Measurements from ENCODE around the gene HOXC11.

The HOXC11 gene

DNA sequence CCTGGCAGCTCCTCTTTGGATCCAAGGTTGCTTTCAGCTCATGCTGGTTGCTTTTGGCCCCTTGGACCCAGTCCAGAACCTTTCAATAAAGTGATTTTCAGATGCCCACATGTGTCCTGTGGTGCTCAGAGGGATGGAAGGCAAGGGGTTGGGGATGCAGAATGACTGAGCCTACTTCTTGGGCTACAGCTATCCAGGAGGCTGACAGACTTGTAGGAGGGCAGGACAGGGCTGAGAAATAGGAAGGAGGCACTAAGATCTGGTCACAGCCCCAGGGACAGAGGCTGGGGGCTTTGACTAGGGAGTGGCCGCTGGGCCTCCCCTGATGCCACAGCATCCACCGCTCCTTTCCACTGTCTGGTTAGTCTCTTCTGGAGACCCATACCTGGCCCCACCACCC lies 1.2 kb upstream of the HOXC11 start:
- FAIRE-seq, result no peak
- no peak for DNase-seq (ENCODE audit: insufficient read length)
- TF ChIP-seq POLR2A (IDR thresholded peaks at IDR 0.05; ENCODE audit: low read depth, low read length) (no peak), POLR2AphosphoS5 (IDR thresholded peaks at IDR 0.05; ENCODE audit: low read depth, low read length) (no peak), TAF1 (IDR thresholded peaks at IDR 0.05; ENCODE audit: borderline replicate concordance, low read depth, low read length) (no peak)

DNA sequence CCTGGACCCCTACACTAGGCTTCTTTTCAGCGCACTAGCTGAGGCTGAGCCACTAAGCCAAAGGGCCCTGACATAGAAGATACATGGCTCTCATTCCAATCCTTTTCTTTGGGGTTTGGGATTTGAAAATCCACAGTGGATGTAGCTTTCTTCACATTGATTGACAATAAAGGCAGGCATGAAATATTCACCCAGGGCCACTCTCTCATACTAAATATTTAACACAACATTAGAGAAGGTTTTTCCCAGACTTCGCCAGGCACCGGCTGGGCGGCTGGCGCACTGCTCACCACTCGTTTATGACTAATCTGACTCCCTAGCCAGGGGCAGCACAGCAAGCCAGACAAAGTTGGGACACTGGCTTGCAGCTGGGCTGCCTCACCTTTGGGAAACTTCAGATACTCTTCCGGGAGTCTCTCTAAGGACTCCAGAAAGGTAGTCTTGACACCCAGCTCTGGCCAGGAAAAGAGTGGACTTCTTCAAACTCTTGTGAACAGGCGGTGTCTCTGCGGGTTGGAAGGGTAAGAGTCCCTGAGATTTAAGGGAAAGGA lies 699 bp upstream of the HOXC11 start:
- no peak for DNase-seq (ENCODE audit: insufficient read length)
- no peak for TF ChIP-seq TAF1 (IDR thresholded peaks at IDR 0.05; ENCODE audit: borderline replicate concordance, low read depth, low read length)
- TF ChIP-seq POLR2A (IDR thresholded peaks at IDR 0.05; ENCODE audit: low read depth, low read length), result no peak
- TF ChIP-seq POLR2AphosphoS5 (IDR thresholded peaks at IDR 0.05; ENCODE audit: low read depth, low read length), result no peak
- no peak for FAIRE-seq

DNA sequence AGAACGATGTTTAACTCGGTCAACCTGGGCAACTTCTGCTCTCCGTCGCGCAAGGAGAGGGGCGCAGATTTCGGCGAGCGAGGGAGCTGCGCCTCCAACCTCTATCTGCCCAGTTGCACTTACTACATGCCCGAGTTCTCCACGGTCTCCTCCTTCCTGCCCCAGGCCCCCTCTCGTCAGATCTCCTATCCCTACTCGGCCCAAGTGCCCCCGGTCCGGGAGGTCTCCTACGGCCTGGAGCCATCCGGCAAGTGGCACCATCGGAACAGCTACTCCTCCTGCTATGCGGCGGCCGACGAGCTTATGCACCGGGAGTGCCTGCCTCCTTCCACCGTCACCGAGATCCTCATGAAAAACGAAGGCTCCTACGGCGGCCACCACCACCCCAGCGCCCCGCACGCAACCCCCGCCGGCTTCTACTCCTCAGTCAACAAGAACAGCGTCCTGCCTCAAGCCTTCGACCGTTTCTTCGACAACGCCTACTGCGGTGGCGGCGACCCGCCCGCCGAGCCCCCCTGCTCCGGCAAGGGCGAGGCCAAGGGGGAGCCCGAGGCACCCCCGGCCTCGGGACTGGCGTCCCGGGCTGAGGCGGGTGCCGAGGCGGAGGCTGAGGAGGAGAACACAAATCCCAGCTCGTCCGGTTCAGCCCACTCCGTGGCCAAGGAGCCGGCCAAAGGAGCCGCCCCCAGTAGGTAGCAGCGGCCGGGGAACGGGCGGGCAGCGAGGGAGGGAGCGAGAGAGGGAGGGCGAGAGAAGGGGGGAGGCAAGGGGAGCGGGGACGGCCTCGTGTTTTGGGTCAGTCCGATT lies 513 bp downstream of the HOXC11 start:
- DNase-seq (ENCODE audit: insufficient read length) (no peak), FAIRE-seq (no peak)
- TF ChIP-seq POLR2AphosphoS5 (IDR thresholded peaks at IDR 0.05; ENCODE audit: low read depth, low read length), result no peak
- TF ChIP-seq POLR2A (IDR thresholded peaks at IDR 0.05; ENCODE audit: low read depth, low read length), result no peak
- TF ChIP-seq TAF1 (IDR thresholded peaks at IDR 0.05; ENCODE audit: borderline replicate concordance, low read depth, low read length), result no peak

DNA sequence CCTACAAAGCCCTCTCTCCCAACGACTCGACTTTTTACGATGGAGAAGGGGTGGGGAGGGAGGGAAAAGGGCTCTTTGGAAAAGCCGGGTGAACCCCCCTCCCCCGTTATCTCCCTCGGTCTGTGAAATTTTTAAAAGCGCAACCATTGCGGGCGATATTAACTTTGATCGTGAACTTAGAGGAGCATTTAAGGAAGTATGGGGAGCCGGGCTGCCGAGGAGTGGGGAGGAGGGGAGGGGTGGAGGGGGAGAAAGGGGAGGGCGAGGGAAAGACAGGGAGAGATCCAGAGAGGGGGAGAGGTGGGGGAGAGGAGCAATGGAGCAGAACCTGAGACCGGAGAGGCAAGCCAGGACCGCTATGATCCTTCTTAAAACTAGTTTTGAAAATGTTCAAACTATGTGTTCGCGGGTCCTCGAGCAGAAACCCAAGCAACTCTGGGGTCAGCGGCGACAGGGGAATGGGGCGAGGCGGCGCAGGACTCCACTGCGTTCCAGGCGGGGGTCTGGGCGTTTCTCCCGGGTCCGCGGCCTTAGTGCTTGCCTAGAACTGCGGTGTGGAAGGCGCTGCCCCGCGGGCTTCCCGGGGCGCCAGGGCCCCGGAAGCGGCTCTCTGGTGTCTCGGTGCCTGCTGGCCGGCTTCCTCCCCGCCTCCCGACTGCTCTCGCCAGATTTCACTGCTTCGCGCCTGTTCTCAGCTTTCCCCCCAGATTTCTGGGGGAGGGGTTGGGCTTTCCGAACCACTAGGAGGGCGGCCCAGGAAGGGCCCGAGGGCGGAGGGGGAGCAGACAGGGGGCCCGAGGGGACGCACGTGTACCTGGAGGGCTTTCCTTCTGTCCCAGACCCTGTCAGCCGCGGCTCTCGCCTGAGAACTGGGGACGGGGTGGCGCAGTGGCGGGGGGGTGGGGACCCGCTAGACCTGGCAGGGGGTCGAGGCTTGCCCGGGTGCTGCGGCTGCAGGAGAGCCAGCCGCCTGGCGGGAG lies 1.4 kb downstream of the HOXC11 start, which contains the start of gene HOTAIR:
HOTAIR (minus strand) TSS at position 871 of the 980 bp plus-strand sequence.
- FAIRE-seq, result peak; percentile 73
- peak; percentile 68 for DNase-seq (ENCODE audit: insufficient read length)
- TF ChIP-seq POLR2A (IDR thresholded peaks at IDR 0.05; ENCODE audit: low read depth, low read length), result no peak
- TF ChIP-seq POLR2AphosphoS5 (IDR thresholded peaks at IDR 0.05; ENCODE audit: low read depth, low read length), result no peak
- TF ChIP-seq TAF1 (IDR thresholded peaks at IDR 0.05; ENCODE audit: borderline replicate concordance, low read depth, low read length), result no peak

DNA sequence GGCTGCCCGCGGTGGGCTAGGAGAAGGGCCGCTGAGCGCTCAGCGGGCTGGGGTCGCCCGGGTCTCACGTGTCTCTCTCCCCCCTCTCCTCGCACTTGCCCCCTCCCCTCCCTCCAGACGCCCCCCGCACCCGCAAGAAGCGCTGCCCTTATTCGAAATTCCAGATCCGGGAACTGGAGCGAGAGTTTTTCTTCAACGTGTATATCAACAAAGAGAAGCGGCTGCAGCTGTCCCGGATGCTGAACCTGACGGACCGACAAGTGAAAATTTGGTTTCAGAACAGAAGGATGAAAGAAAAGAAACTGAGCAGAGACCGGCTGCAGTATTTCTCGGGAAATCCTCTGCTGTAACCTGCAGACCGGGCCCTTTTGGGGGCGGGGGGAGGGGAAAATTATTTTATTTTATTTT lies 2.1 kb downstream of the HOXC11 start:
- TF ChIP-seq TAF1 (IDR thresholded peaks at IDR 0.05; ENCODE audit: borderline replicate concordance, low read depth, low read length), result no peak
- TF ChIP-seq POLR2A (IDR thresholded peaks at IDR 0.05; ENCODE audit: low read depth, low read length), result no peak
- no peak for TF ChIP-seq POLR2AphosphoS5 (IDR thresholded peaks at IDR 0.05; ENCODE audit: low read depth, low read length)
- no peak for FAIRE-seq
- no peak for DNase-seq (ENCODE audit: insufficient read length)

DNA sequence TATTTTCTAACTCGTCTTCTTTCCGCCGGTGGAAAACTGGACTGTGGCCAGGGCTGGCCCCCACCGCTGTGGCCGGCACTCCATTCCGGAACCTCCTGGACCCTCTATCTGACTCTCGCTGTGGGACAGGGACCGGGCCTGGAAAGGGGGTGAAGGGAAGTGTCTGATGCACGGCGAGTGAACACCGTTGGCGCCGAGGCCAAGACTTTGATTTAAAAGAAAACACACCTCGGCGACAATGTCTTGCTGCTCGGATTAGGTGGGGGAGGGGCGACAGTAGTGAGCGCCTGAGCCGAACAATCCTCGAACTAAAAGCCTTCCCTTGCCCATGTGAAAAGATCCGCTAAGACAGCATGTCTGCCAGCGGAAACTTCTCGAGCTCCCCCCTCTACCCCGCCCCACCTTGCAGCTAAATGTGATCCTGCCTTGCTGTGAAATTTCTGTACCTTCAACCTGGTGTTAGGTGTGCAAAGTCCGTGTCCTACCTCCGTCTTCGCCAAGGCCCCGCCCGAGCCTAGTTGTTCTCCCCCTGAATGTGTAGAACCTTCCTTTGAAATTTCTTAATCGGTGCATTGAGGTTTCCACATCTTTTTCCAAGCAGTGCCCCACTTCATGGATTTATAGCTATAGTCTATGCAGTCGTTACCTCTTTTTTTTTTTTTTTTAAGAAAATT lies 2.7 kb downstream of the HOXC11 start:
- no peak for FAIRE-seq
- TF ChIP-seq POLR2A (IDR thresholded peaks at IDR 0.05; ENCODE audit: low read depth, low read length) (no peak), POLR2AphosphoS5 (IDR thresholded peaks at IDR 0.05; ENCODE audit: low read depth, low read length) (no peak), TAF1 (IDR thresholded peaks at IDR 0.05; ENCODE audit: borderline replicate concordance, low read depth, low read length) (no peak)
- no peak for DNase-seq (ENCODE audit: insufficient read length)

DNA sequence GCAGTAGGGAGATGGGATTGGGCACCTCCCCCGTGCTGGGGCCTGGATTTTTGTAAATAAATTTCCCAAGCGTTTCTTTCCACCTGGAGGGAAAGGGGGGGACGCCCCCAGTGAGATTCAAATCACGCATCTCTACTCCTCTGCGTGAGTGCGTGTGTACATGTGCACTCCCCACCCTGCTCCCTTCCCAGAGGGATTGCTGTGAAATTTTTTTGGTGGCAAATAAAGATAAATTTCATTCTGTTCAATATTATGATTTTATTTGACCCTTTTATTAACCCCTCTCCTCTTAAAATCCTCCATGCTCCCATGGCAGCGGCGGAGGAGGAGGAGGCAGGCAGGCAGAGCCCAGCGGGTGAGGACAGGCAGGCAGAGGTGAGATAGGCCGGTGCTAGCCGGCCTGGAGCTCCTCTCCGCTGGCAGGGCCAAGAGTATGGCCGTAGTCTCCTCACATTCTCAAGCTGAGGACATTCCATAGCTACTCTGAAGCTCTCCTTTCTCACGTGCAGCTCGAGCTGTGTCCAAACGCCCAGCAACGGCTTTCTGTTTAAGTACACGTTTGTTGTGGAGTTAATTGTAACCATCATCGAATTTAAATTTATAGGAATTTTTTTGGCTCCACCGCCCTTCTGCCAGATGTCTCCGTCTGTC lies 3.4 kb downstream of the HOXC11 start:
- FAIRE-seq (no peak), DNase-seq (ENCODE audit: insufficient read length) (no peak)
- no peak for TF ChIP-seq POLR2AphosphoS5 (IDR thresholded peaks at IDR 0.05; ENCODE audit: low read depth, low read length)

DNA sequence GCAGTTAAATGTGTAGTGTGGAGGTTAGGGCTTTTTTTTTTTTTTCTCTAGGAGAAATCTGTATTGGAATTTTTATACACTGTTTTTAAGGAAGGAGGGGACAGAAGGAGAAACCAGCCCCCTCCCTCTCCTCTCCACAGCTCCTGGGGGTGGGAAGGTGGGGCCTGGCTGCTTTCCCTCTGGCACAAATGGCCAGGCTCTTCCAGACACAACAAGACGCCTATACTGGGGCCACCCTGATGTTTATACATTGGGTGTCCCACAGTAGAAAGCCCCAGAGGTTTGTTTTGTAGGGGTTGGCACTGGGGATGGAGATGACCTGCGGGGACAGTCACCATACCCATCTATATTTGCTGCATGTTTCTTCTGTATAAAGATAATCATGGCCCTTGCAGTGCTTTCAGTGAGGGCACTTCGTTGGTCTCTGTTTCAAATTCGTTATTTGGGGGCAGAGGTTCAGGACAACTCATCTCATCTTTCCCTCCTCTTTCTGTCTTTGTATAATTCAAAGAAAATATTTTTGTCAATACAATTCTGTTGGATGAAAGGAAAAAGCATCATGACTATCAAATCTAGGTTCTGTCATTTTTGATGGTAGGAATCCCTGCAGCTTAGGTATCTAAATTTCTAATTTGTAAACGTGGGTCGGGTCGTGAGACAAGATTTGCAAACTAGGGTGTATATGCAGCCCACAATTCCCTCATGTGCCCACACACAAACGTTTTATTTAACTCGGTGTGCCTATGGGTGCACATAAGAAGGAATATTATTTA lies 4.1 kb downstream of the HOXC11 start:
- TF ChIP-seq POLR2A (IDR thresholded peaks at IDR 0.05; ENCODE audit: low read depth, low read length), result no peak
- no peak for TF ChIP-seq TAF1 (IDR thresholded peaks at IDR 0.05; ENCODE audit: borderline replicate concordance, low read depth, low read length)
- TF ChIP-seq POLR2AphosphoS5 (IDR thresholded peaks at IDR 0.05; ENCODE audit: low read depth, low read length), result no peak
- FAIRE-seq (no peak), DNase-seq (ENCODE audit: insufficient read length) (no peak)

DNA sequence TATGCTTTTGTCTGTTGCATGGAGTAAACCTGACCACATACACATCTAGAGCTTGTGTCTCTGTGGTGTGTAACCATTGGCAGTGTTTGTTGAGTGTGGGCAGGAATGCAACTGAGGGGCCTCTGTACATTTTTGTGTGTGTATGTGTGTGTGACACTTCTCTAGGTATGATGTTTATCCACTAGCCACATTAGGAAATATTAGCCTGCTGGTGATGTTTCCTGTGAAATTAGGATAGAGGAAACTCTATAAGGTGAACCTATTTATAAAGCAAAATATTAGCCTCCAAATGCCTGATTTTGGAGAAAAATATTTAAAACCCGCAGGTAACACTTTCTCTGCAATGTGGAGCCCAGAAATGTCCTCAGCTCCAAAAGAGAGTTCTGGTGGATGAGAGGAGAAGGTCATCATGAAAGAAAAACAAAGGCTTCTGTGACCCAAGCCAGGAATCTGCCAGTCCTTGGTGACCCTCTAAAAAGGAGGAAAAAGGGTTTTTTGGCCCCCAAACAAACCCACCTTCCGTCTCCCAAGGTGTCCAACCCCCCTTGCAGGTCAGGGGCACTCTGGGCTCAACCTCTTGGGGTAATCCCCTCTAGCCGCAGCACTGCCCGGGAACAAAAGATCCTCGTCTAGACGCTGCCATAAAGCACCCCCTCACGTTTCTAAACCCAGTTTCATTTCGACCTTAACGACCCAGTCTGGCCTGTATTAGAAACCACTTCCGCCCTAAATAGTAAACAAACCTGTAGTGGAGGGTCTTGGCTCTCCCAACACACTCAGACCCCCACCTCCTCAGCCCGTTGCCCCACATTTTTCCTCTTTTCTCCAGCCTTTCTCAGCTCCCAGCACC lies 4.9 kb downstream of the HOXC11 start:
- peak; percentile 38 for FAIRE-seq
- TF ChIP-seq POLR2AphosphoS5 (IDR thresholded peaks at IDR 0.05; ENCODE audit: low read depth, low read length) (no peak), TAF1 (IDR thresholded peaks at IDR 0.05; ENCODE audit: borderline replicate concordance, low read depth, low read length) (no peak), POLR2A (IDR thresholded peaks at IDR 0.05; ENCODE audit: low read depth, low read length) (no peak)
- DNase-seq (ENCODE audit: insufficient read length), result no peak

Data from GM12892 (cell line).